HepG2 (cell line): ENCODE results near the gene ZNF223. TPM values are rescaled to one million over a fixed set of nuclear protein-coding genes. Genes with fewer than 3 reads are reported as not detected.

Experiments
- ATRX ChIP-seq: sonication (generic); formaldehyde crosslinking; IDR thresholded peaks from 2 replicates; pipeline ENCODE4 v1.4.0; 2020; ENCODE audit warnings: missing genetic modification reagents, borderline replicate concordance
- DPF2 ChIP-seq: sonication (generic); formaldehyde crosslinking; IDR thresholded peaks from 2 replicates; pipeline ENCODE4 v1.4.0; 2020; ENCODE audit warnings: mild to moderate bottlenecking, low read depth, missing genetic modification reagents, borderline replicate concordance
- GABPA ChIP-seq, 2 experiments: IDR thresholded peaks; 2 replicates each; pipeline ENCODE4 v1.6.1; 2011 to 2016; ENCODE audit warnings: low read depth in 2 of 2, low read length in 1 of 2, missing biosample characterization in 1 of 2, missing genetic modification characterization in 1 of 2
- HCFC1 ChIP-seq: fragments of 150-350 bp; IDR thresholded peaks from 2 replicates; pipeline ENCODE4 v1.6.1; 2014; ENCODE audit warnings: low read depth, low read length
- HDAC1 ChIP-seq: sonication (generic); formaldehyde crosslinking; IDR thresholded peaks from 2 replicates; pipeline ENCODE4 v1.5.1; 2020; ENCODE audit warnings: mild to moderate bottlenecking, missing genetic modification reagents
- HNF1A ChIP-seq, 2 experiments: sonication (generic) in 1 of 2; formaldehyde crosslinking in 1 of 2; IDR thresholded peaks; 2 replicates each; pipeline versions ENCODE4 v1.4.0 to v1.6.1; 2016 to 2020; ENCODE audit warnings: borderline replicate concordance in 1 of 2, low read depth in 1 of 2, mild to moderate bottlenecking in 1 of 2, missing genetic modification reagents in 1 of 2
- MAFF ChIP-seq: IDR thresholded peaks from 2 replicates; pipeline ENCODE4 v1.6.1; 2011; ENCODE audit warnings: low read depth, low read length, improper control_type of control experiment
- MXI1 ChIP-seq: IDR thresholded peaks from 3 replicates; pipeline ENCODE4 v1.6.1; 2012; ENCODE audit warnings: low read depth, low read length, inconsistent platforms, borderline replicate concordance
- RAD51 ChIP-seq: fragments of 450-650 bp; IDR thresholded peaks from 2 replicates; pipeline ENCODE4 v1.6.1; 2016; ENCODE audit warnings: borderline replicate concordance
- RBFOX2 ChIP-seq: fragments of 200-400 bp; formaldehyde crosslinking; IDR thresholded peaks from 2 replicates; pipeline ENCODE4 v1.6.1; 2017; ENCODE audit warnings: low read depth, mild to moderate bottlenecking, low read length
- ZFY ChIP-seq: sonication (generic); formaldehyde crosslinking; IDR thresholded peaks from 2 replicates; pipeline ENCODE4 v1.4.0; 2020; ENCODE audit warnings: missing genetic modification reagents
- ZNF256 ChIP-seq: sonication (generic); formaldehyde crosslinking; conservative IDR thresholded peaks from 2 replicates; pipeline ENCODE4 v1.4.0; 2020; ENCODE audit warnings: missing genetic modification reagents
- ZNF335 ChIP-seq: sonication (generic); formaldehyde crosslinking; IDR thresholded peaks from 2 replicates; pipeline ENCODE4 v1.4.0; 2020; ENCODE audit warnings: missing genetic modification reagents
- ZNF432 ChIP-seq: sonication (generic); formaldehyde crosslinking; IDR thresholded peaks from 2 replicates; pipeline ENCODE4 v1.5.0; 2020; ENCODE audit warnings: missing genetic modification reagents, mild to moderate bottlenecking, borderline replicate concordance
- ZNF44 ChIP-seq: sonication (generic); formaldehyde crosslinking; IDR thresholded peaks from 2 replicates; pipeline ENCODE4 v1.5.1; 2020; ENCODE audit warnings: mild to moderate bottlenecking, missing genetic modification reagents
- ZNF563 ChIP-seq: sonication (generic); formaldehyde crosslinking; IDR thresholded peaks from 2 replicates; pipeline ENCODE4 v1.8.0; 2022; ENCODE audit warnings: mild to moderate bottlenecking, moderate library complexity, missing genetic modification reagents
- ZNF761 ChIP-seq: sonication (generic); formaldehyde crosslinking; conservative IDR thresholded peaks from 2 replicates; pipeline ENCODE4 v1.4.0; 2020; ENCODE audit warnings: mild to moderate bottlenecking, missing genetic modification reagents
- polyA plus RNA-seq, 8 experiments: library from polyadenylated mRNA; depleted of rRNA in 3 of 8; stranded (reverse) in 7 of 8; unstranded in 1 of 8; fragments of >200 nt; fragmentation: Illumina TruSeq in 4 of 8; extraction: Trizol in 4 of 8; gene quantifications; 2 replicates each; pipeline versions ENCODE4 v1.2.1 to v1.2.3, GENCODE V29; 2011 to 2016; ENCODE audit warnings: low read depth in 4 of 8, missing spikeins in 1 of 8, mixed read lengths in 1 of 8; ENCODE audit not compliant: insufficient read depth in 1 of 8
- total RNA-seq, 5 experiments: library from RNA; depleted of rRNA; stranded (reverse); fragments of >200 nt; fragmentation: Illumina TruSeq; extraction: Trizol; gene quantifications; 2 replicates each; pipeline ENCODE4 v1.2.3, GENCODE V29; 2016; ENCODE audit warnings: low read depth in 1 of 5

The ZNF223 gene
- total and polyA plus RNA-seq, 2 of the 13 experiments (the other 11 are each of a cell fraction or from before 2014, with no cell fraction given) = 2.0 to 4.8 TPM

GRCh38 chr19:44093931-44094765 is 42.3 kb downstream of the ZNF223 start, which contains the start of gene ZNF224 (continued):
- no peak for TF ChIP-seq HNF1A (IDR thresholded peaks at IDR 0.05; ENCODE audit: low read depth)
- TF ChIP-seq HNF1A (CRISPR knock-in tag; IDR thresholded peaks at IDR 0.05; ENCODE audit: borderline replicate concordance) = peak; percentile 18; the same call in 1 of the 2 replicates
- TF ChIP-seq ZNF563 (CRISPR knock-in tag) = peak; percentile 67
- TF ChIP-seq ZNF335 = peak; percentile 82
- peak; percentile 73 for TF ChIP-seq GABPA (IDR thresholded peaks at IDR 0.05; ENCODE audit: low read depth, low read length)
- peak; percentile 95 for TF ChIP-seq GABPA (CRISPR knock-in tag; IDR thresholded peaks at IDR 0.05; ENCODE audit: low read depth)
- 0 out of 2 replicates have a peak, but pooled peaks have one; percentile 32 for TF ChIP-seq ZNF432 (CRISPR knock-in tag)
- TF ChIP-seq ZNF761 (CRISPR knock-in tag) = 0 out of 2 replicates have a peak, but pooled peaks have one; percentile 33
- peak; percentile 89 for TF ChIP-seq ZFY
- peak; percentile 70; the same call in 1 of the 3 replicates for TF ChIP-seq MXI1
- TF ChIP-seq HDAC1 (CRISPR knock-in tag) = peak; percentile 69
- no peak for TF ChIP-seq MAFF
- no peak for TF ChIP-seq DPF2
- no peak for TF ChIP-seq RAD51
- 0 out of 2 replicates have a peak, but pooled peaks have one; percentile 16 for TF ChIP-seq ZNF44 (CRISPR knock-in tag)
- TF ChIP-seq RBFOX2 = peak; percentile 40; the same call in 1 of the 2 replicates
- 0 out of 2 replicates have a peak, but pooled peaks have one; percentile 50 for TF ChIP-seq ZNF256 (CRISPR knock-in tag)
- peak; percentile 97 for TF ChIP-seq HCFC1
- no peak for TF ChIP-seq ATRX (CRISPR knock-in tag)
